ENCODE data around the gene MRPS2.
"Not testable (repeated sequence)": the region's sequence is repeated elsewhere in the genome, so short reads cannot be mapped to it uniquely, and the experiment has no call there.

The MRPS2 gene

DNA sequence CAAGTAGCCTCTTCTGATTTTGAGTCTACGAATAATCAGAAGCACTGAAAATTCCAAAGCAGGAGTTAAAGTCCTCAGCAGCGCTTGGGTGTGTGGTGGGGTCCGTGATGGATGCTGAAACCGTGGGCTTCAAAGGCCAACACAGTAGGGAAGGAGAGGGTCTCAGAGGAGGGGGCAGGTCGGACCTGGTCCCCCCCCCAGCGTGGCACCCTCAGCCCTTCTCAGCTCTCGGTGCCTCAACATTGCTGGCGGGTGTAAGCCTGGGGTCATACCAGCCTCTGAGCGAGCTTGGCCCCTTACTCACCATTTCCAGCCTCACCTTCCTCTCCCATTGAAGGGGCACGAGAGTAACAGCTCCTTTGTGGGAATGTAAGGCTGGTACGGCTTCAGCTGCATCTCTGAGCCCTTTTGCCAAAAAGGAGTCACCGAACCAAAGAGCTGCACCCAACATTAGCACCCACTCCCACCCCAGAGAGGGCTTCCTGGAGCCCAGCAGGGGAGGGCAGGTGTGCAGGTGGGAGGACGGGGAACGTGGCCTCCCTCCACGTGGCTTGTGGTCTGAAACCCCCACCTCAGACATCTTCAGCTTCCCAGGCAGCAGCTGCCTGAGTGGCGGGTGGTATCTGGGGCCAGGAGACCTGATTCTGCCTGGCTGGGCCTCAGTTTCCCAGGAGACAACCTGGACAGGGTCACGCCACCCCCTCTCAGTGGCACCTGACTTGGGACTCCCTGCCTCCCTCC is 14.0 kb downstream of the MRPS2 start:
- no peak for DNase-seq (ENCODE audit: low read depth in 1 of 2, low spot score in 1 of 2)

DNA sequence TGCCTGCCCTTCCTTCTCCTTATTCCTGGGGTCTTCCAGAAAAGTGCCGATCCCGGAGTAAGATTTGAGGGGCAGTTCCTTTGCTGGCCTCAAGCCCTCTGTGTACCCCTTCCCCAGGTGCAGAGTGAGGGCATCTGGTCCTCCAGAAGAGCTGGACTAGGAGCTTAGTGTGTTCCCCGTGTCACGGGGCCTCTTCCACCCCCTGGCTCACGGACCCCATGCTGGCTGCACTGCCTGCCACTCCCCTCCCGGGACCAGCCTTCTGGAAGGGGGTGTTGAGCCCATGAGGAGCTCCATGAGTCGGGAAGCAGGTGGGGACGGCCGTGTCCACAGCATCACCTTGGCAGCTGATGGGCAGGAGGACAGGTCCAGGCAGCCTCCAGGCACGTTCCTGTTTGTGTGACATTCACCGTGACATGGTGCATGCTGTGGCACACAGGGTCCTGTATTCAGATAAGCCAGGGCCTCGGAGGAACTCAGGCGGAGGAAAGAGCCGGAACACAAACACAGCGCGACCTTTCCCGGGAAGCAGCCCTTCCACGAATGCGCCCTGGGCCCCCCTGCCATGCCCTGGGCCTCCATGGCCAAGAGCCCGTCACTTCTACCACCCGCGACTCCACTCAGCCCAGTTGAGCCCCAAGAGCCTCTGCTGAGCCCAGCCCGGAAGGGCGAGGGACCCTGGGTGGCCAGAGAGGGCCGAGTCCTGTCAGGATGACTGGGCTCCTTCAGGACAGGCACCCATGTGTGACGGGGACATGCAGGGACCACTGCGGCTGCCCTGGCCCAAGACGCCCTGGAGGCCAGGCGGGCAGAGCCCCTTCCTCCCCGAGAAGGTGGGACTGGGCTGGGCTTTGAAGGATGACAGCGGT is 14.8 kb downstream of the MRPS2 start:
- DNase-seq (ENCODE audit: low read depth in 1 of 2, low spot score in 1 of 2), result no peak

- DNase-seq (ENCODE audit: low read depth in 1 of 2, low spot score in 1 of 2), result no peak
These were observed 15.8 kb downstream of the MRPS2 start for GRCh38 chr9:135516132-135516860.

DNA sequence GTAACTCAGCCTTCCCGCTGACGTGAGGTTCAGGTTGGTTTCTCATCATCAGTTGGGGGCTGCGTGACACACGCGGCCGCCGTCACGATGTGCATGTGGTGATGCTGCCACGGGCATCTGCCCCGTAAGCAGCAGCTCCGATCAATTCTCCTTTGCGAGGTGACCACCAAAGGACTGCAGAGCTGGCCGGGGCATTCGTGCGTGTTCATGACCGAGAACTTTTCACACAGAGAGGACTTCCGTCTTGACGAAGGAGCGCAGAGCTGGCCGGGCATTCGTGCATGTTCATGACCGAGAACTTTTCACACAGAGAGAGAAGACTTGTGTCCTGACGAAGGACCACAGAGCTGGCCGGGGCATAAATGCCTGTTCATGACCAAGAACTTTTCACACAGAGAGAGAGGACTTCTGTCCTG is 16.9 kb downstream of the MRPS2 start:
- DNase-seq (ENCODE audit: low read depth in 1 of 2, low spot score in 1 of 2), result no peak

DNA sequence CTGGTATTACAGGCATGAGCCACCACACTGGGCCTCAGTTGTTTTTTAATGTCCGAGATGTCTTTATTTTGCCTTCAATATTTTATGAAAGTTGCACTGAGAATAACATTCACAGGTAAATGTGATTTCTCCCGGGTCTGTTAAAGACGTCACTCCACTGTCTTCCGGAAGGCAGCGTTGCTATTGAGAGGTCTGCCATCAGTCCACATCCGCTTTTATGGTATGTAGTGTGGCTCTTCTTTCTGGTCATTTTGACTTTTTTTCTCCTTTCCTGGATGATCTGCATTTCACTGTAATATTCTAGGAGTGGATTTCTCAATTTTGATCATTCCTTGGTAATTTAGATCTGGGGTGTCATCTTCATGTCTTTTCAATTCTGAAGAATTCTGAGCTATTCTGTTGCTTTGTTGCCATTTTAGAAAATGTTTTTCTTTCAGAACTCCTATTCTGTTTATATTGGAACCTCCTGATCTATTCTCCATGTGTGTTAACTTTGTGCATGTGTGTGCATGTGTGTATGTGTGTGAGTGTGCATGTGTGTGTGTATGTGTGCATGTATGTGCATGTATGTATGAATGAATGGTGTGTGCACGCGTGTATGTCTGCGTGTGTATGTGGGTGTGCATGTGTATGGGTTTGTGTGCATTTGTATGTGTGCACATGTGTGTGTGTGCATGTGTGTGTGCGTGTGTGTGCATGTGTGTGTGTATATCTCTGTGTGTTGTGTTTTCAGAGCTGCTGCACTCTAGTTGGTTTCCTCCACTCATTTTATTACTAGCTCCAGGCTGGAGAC is 18.9 kb downstream of the MRPS2 start:
- DNase-seq (ENCODE audit: low read depth in 1 of 2, low spot score in 1 of 2), result no peak

- DNase-seq (ENCODE audit: low read depth in 1 of 2, low spot score in 1 of 2), result no peak
These were observed 20.6 kb downstream of the MRPS2 start, which contains the start of gene LCN1 for GRCh38 chr9:135520916-135521607. Gene LCN1, plus strand, starts transcription at chr9:135521440. Its CDS starts 58 bp downstream, at chr9:135521498.

DNA sequence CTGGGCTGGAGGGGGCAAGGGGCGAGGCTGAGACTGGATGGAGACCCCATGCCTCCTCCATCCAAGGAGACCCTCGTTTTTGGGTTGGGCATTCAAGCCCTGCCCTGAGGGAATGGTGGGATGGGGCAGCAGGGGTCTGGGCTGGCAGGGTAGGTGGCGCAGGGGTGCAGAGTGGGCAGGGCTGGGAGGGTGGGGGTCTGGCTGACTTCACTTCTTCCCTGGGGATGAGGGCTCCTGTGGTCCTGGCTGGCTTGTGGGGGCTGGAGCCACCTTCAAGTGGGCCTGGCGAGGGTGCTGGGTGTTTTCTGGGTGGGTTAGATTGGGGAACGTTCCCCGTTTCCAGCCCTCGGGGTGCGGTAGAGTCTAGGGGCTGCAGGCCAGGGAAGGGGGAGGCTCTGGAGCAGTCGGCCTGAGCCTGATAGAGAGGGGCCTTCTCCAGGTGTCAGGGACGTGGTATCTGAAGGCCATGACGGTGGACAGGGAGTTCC is 21.2 kb downstream of the MRPS2 start:
- DNase-seq (ENCODE audit: low read depth in 1 of 2, low spot score in 1 of 2), result no peak

DNA sequence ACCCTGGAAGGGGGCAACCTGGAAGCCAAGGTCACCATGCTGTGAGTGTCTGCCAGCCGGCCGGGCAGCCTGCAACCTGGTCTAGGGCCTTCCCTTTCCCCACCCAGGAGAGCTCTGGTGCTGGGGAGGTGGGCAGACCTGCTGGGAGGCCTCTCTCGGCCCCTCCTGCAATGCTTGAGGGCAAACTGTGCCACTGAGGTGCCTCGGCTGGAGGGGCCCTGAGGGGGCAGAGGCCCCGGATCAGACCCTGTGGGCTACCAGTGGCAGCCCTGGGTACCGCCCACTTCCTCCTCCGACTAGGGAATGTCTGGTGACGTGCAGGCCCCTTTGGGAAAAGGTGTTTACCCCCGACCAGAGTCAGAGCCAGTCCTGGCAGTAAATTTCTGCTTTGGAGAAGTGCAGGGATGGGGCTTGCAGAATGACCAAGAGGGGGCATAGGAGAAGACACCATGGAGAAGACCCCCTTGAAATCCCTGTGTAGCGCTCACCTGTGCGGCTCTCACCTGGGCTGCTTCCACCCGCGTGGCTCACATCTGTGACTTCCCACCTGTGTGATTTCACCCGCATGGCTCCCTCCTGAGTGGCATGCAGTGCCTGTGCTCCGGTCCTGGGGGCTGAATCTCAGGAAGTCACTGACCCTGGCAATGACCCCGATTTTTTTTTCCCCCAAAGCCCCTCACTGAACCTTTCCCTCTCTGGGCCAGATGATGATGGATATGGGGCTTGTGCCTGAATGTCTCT is 21.8 kb downstream of the MRPS2 start:
- no peak for DNase-seq (ENCODE audit: low read depth in 1 of 2, low spot score in 1 of 2)

DNA sequence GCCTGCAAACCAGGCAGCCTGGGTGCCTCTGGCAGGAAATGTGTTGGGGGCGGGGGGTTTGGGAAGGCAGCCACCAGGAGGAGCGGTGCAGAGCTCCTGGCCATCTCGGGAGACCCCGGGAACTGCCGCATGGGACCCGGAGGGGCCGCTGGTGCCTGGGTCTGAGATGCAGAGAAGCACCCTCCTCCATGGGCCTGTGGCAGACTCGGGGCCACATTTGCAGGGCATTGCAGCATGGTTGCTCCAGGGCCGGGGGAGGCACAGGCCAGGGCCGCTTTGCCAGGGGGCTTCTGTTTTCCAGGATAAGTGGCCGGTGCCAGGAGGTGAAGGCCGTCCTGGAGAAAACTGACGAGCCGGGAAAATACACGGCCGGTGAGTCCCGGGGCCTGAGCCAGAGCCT is 22.4 kb downstream of the MRPS2 start:
- no peak for DNase-seq (ENCODE audit: low read depth in 1 of 2, low spot score in 1 of 2)

- DNase-seq (ENCODE audit: low read depth in 1 of 2, low spot score in 1 of 2), result no peak
These were observed 23.1 kb downstream of the MRPS2 start for GRCh38 chr9:135523521-135524129.

- no peak for DNase-seq (ENCODE audit: low read depth in 1 of 2, low spot score in 1 of 2)
These were observed 23.8 kb downstream of the MRPS2 start for GRCh38 chr9:135524130-135524861.

DNA sequence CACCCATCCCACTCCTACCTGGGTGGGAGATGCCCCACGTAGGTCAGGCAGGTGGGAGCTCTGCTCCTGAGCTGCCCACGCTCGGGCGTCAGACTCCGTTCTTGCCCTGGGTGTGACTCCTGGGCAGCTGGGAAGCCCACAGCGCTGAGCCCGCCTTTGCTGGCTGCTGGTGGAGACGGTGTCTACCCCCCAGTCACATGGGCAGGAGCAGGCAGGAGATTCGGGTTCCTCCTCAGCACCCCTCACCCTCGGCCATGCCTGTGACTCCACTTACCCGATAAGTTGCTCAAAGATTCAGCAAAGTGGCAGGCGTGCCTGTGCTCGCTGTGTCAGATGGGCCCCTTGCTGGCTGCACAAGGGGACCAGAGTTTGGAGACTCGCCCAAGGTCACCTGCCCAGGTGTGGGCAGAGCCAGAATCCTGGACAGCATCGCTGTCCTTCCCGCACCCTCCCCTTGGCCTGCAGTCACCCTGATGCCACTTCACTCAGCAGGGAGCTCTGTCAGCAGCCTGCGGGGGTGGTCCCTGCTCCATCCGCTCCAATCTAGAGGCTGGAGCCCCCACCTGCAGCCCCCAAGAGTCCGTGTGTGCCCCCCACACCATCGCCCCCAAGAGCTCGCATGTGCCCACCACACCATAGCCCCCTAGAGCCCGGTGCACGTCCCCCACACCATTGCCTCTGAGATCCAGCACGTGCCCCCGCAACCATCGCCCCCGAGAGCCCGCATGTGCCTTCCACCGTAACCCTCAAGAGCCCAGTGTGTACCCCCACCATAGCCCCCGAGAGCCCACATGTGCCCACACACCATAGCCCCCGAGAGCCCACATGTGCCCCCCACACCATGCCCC is 25.0 kb downstream of the MRPS2 start:
- no peak for DNase-seq (ENCODE audit: low read depth in 1 of 2, low spot score in 1 of 2)

DNA sequence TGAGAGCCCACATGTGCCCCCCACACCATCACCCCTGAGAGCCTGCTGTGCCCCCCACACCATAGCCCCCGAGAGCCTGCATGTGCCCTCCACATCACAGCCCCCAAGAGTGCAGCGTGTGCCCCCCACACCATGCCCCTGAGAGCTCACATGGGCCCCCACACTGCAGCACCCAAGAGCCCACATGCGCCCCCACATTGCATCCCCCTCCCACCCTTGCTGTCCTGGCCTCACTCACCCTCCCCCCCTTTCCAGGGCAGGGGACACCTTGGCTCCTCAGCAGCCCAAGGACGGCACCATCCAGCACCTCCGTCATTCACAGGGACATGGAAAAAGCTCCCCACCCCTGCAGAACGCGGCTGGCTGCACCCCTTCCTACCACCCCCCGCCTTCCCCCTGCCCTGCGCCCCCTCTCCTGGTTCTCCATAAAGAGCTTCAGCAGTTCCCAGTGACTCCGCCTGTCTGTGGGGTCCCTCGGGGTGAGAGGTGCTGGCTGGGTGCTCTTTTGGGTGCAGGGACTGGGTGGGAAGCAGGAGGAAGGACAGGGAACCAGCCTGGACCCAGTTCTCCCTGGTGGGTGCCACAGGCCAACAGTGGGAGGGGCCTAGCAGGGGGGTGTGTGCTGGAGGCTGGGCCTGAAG is 25.7 kb downstream of the MRPS2 start:
- no peak for DNase-seq (ENCODE audit: low read depth in 1 of 2, low spot score in 1 of 2)

- no peak for DNase-seq (ENCODE audit: low read depth in 1 of 2, low spot score in 1 of 2)
These were observed 26.5 kb downstream of the MRPS2 start for GRCh38 chr9:135526730-135527571.

GRCh38 chr9:135528842-135529435 is 28.5 kb downstream of the MRPS2 start:
- not testable (repeated sequence) for DNase-seq (ENCODE audit: low read depth in 1 of 2, low spot score in 1 of 2)

- DNase-seq (ENCODE audit: low read depth in 1 of 2, low spot score in 1 of 2), result no peak
These were observed 29.7 kb downstream of the MRPS2 start for GRCh38 chr9:135530146-135530545.
